GM08714 (cell line): ENCODE measurements around the gene JAKMIP3.

Experiments
- H3K4me3 ChIP-seq: fragments of 200-500 bp; sonication (Bioruptor generic); 2 replicates; pipeline ENCODE4 v1.5.1; 2014; ENCODE audit warnings: mild to moderate bottlenecking, low read length, inconsistent platforms
- ZNF274 ChIP-seq: IDR thresholded peaks from 2 replicates; pipeline ENCODE4 v1.6.1; 2012; ENCODE audit warnings: mild to moderate bottlenecking, low read depth, low read length

The JAKMIP3 gene

GRCh38 chr10:132114953-132115520 is 49.3 kb downstream of the JAKMIP3 start:
- TF ChIP-seq ZNF274 = no peak
- no peak overlapping the region for H3K4me3 ChIP-seq
